ENCODE measurements around the gene PDCL2. TPM values are rescaled to one million over a fixed set of nuclear protein-coding genes. Genes with fewer than 3 reads are reported as not detected.

PDCL2 gene
- total and polyA plus RNA-seq, 10 of the 15 experiments (the other 5 are each of a cell fraction or from before 2014, with no cell fraction given) = not detected

DNA sequence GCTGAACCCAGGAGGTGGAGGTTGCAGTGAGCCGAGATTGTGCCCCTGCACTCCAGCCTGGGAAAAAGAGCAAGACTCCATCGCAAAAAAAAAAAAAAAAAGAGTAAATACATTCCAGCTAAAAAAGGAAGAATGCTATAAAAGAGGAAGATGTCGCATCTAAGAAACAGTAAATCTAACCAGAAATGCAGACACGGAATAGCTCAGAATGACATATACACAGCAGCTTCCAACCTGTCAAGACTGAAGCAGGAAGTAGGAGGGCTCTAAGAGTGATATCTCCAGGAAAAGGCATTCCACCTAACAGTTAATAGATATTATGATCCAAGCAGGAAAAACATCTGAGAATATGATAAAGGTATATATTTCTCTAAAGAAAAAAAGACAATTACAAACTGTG lies 61.4 kb downstream of the PDCL2 start:
- ChIA-PET POLR2A (interaction anchor here (0.7 kb wide), 1 partner anchor 63 kb away, joined by 3 read pairs; no protein-coding TSS in a partner anchor), CTCF (interaction anchor here (0.7 to 1.1 kb wide), 2 partner anchors 47 to 1092 kb away, joined by 3 read pairs; no protein-coding TSS in a partner anchor), RAD21 (ENCODE audit: unreplicated experiment) (no interaction called here), SMC1A (ENCODE audit: uncharacterized antibody, unreplicated experiment) (interaction anchor here (1.5 kb wide), 1 partner anchor 11 kb away, joined by 3 read pairs; no protein-coding TSS in a partner anchor)
- Histone ChIP-seq H3K36me3 (ENCODE audit: control insufficient read depth in 2 of 2, insufficient read depth in 2 of 2, low read length in 1 of 2) (no peaks in the 10 kb centered on the region; a peak in 1 of 4 replicates), H4K20me1 (ENCODE audit: control insufficient read depth, insufficient read depth) (no peaks in the 10 kb centered on the region), H3K27me3 (replicated peaks in 1 of 2; ENCODE audit: control insufficient read depth in 2 of 2, insufficient read depth in 2 of 2, low read length in 1 of 2) (no peaks in the 10 kb centered on the region), H3K9ac (ENCODE audit: control insufficient read depth, insufficient read depth, low read length) (no peak overlapping the region), H3K79me2 (ENCODE audit: control insufficient read depth, insufficient read depth, low read length) (peaks cover 7% of the 10 kb centered on the region), H3K27ac (ENCODE audit: control insufficient read depth, insufficient read depth) (no peak overlapping the region), H2AFZ (ENCODE audit: control insufficient read depth, low read depth, low read length) (no peak overlapping the region), H3K4me3 (no peak overlapping the region), H3K4me2 (ENCODE audit: control insufficient read depth, insufficient read depth) (no peak overlapping the region), H3K4me1 (ENCODE audit: control insufficient read depth, insufficient read depth, low read length) (no peaks in the 10 kb centered on the region), H3K9me3 (replicated peaks; ENCODE audit: control insufficient read depth, insufficient read depth, low read length) (peaks cover 5% of the 10 kb centered on the region; the same call in 2 of the 3 replicates)
- intact Hi-C loops (cut with micrococcal nuclease; ENCODE audit: unreplicated experiment) = no loop called here
- WGBS (ENCODE audit: insufficient coverage, insufficient replicate concordance, low lambda C conversion rate, missing lambda C conversion rate) = 100% methylated on average over 3 of the region's 4 CpGs
- FAIRE-seq = no peak
- in situ Hi-C loops (cut with MboI) = no loop called here
- BruUV-seq (replicated peaks) = no TSS peak
- TF ChIP-seq, protein P1, sequence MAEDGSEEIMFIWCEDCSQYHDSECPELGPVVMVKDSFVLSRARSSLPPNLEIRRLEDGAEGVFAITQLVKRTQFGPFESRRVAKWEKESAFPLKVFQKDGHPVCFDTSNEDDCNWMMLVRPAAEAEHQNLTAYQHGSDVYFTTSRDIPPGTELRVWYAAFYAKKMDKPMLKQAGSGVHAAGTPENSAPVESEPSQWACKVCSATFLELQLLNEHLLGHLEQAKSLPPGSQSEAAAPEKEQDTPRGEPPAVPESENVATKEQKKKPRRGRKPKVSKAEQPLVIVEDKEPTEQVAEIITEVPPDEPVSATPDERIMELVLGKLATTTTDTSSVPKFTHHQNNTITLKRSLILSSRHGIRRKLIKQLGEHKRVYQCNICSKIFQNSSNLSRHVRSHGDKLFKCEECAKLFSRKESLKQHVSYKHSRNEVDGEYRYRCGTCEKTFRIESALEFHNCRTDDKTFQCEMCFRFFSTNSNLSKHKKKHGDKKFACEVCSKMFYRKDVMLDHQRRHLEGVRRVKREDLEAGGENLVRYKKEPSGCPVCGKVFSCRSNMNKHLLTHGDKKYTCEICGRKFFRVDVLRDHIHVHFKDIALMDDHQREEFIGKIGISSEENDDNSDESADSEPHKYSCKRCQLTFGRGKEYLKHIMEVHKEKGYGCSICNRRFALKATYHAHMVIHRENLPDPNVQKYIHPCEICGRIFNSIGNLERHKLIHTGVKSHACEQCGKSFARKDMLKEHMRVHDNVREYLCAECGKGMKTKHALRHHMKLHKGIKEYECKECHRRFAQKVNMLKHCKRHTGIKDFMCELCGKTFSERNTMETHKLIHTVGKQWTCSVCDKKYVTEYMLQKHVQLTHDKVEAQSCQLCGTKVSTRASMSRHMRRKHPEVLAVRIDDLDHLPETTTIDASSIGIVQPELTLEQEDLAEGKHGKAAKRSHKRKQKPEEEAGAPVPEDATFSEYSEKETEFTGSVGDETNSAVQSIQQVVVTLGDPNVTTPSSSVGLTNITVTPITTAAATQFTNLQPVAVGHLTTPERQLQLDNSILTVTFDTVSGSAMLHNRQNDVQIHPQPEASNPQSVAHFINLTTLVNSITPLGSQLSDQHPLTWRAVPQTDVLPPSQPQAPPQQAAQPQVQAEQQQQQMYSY (CRISPR knock-in tag; IDR thresholded peaks at IDR 0.05) = no peak
- no peak for TF ChIP-seq NBN (IDR thresholded peaks at IDR 0.05)
- TF ChIP-seq SUZ12 (IDR thresholded peaks at IDR 0.05; ENCODE audit: unreplicated experiment) = no peak
- TF ChIP-seq RAD21 (IDR thresholded peaks at IDR 0.05; ENCODE audit: insufficient read depth, low read depth, low read length) = no peak
- no peak for TF ChIP-seq IKZF2 (IDR thresholded peaks at IDR 0.05)
- TF ChIP-seq, protein P2, sequence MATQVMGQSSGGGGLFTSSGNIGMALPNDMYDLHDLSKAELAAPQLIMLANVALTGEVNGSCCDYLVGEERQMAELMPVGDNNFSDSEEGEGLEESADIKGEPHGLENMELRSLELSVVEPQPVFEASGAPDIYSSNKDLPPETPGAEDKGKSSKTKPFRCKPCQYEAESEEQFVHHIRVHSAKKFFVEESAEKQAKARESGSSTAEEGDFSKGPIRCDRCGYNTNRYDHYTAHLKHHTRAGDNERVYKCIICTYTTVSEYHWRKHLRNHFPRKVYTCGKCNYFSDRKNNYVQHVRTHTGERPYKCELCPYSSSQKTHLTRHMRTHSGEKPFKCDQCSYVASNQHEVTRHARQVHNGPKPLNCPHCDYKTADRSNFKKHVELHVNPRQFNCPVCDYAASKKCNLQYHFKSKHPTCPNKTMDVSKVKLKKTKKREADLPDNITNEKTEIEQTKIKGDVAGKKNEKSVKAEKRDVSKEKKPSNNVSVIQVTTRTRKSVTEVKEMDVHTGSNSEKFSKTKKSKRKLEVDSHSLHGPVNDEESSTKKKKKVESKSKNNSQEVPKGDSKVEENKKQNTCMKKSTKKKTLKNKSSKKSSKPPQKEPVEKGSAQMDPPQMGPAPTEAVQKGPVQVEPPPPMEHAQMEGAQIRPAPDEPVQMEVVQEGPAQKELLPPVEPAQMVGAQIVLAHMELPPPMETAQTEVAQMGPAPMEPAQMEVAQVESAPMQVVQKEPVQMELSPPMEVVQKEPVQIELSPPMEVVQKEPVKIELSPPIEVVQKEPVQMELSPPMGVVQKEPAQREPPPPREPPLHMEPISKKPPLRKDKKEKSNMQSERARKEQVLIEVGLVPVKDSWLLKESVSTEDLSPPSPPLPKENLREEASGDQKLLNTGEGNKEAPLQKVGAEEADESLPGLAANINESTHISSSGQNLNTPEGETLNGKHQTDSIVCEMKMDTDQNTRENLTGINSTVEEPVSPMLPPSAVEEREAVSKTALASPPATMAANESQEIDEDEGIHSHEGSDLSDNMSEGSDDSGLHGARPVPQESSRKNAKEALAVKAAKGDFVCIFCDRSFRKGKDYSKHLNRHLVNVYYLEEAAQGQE (IDR thresholded peaks at IDR 0.05; ENCODE audit: low read depth, low read length) = no peak
- TF ChIP-seq BACH1 (IDR thresholded peaks at IDR 0.05; ENCODE audit: borderline replicate concordance) = no peak
- no peak for TF ChIP-seq EZH2 (IDR thresholded peaks at IDR 0.05; ENCODE audit: borderline replicate concordance, control insufficient read depth, low read depth, low read length)
- no peak for TF ChIP-seq CHD1 (IDR thresholded peaks at IDR 0.05; ENCODE audit: low read depth, low read length)
- TF ChIP-seq, protein P3, sequence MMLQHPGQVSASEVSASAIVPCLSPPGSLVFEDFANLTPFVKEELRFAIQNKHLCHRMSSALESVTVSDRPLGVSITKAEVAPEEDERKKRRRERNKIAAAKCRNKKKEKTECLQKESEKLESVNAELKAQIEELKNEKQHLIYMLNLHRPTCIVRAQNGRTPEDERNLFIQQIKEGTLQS (IDR thresholded peaks at IDR 0.05; ENCODE audit: borderline replicate concordance, extremely low read depth, low read depth, low read length) = no peak
- no peak for TF ChIP-seq HDGF (IDR thresholded peaks at IDR 0.05)
- ATAC-seq = no peak
- no peak for DNase-seq (ENCODE audit: low read depth, low spot score)
